Activated CD4-positive, alpha-beta T cell treated with anti-CD3 and anti-CD28 coated beads for 36 hours (primary cell): Measurements from ENCODE around the gene OR4K17. TPM values are rescaled to one million over a fixed set of nuclear protein-coding genes. Genes with fewer than 3 reads are reported as not detected.
"Not testable (repeated sequence)": the region's sequence is repeated elsewhere in the genome, so short reads cannot be mapped to it uniquely, and the experiment has no call there.

ENCODE experiments used
- ATAC-seq: fragments of 200-7000 bp; cut with Tn5 transposase; one replicate; pipeline ENCODE4 v1.10.0; 2021; ENCODE audit warnings: mild to moderate bottlenecking, moderate library complexity
- CTCF ChIA-PET: fragments of 350-600 bp; sonication (Branson Sonifier 250); formaldehyde crosslinking; loops from one replicate; lab custom pipeline; 2021; ENCODE audit warnings: antibody characterized with exemption; lab: Charles Lee
- POLR2A ChIA-PET: fragments of 350-600 bp; sonication (Branson Sonifier 250); formaldehyde crosslinking; loops from one replicate; lab custom pipeline; 2021; ENCODE audit warnings: antibody characterized with exemption, inconsistent platforms; lab: Charles Lee
- DNase-seq: peaks from one replicate; pipeline ENCODE4 v3.0.0-alpha.2; 2020
- H3K27ac Mint-ChIP-seq: one replicate; pipeline ENCODE4 v1.8.0; 2021; ENCODE audit warnings: mixed read lengths
- H3K27me3 Mint-ChIP-seq: one replicate; pipeline ENCODE4 v1.8.0; 2021; ENCODE audit warnings: mixed read lengths
- H3K36me3 Mint-ChIP-seq: one replicate; pipeline ENCODE4 v1.8.0; 2021; ENCODE audit warnings: low read depth, mixed read lengths
- H3K4me1 Mint-ChIP-seq: one replicate; pipeline ENCODE4 v1.8.0; 2021; ENCODE audit warnings: mixed read lengths
- H3K4me3 Mint-ChIP-seq: one replicate; pipeline ENCODE4 v1.8.0; 2021; ENCODE audit warnings: mild to moderate bottlenecking, moderate library complexity, mixed read lengths
- H3K9me3 Mint-ChIP-seq: one replicate; pipeline ENCODE4 v1.8.0; 2021; ENCODE audit warnings: low read depth, mixed read lengths
- intact Hi-C, 2 experiments: fragments of 100-400 bp; cut with DNase I in 1 of 2; cut with micrococcal nuclease in 1 of 2; formaldehyde crosslinking; loops; one replicate each; pipeline versions ENCODE4 v1.14.2 to v1.15.1; 2022 to 2024; cut with DNase I, micrococcal nuclease
- total RNA-seq, 2 experiments: library from RNA; stranded (reverse); gene quantifications; one replicate each; pipeline ENCODE4 v1.2.3, GENCODE V29; 2021

OR4K17 gene
- not detected for total RNA-seq

GRCh38 chr14:20110438-20110837 lies at the start of gene OR4K17:
Gene OR4K17 (plus strand): TSS chr14:20110739. CDS start chr14:20117500, 6,761 bp downstream.
- ATAC-seq (no peak), DNase-seq (no peak)
- H3K4me3 Mint-ChIP-seq: no peak within 1 kb of the TSS
- no peaks in the 10 kb centered on the region for H3K4me1 Mint-ChIP-seq
- no peaks in the 10 kb centered on the region for H3K36me3 Mint-ChIP-seq
- H3K27me3 Mint-ChIP-seq: no peaks in the 10 kb centered on the region
- ChIA-PET POLR2A (no interaction called here), CTCF (no interaction called here)
- intact Hi-C loops: no loop called here
- peaks cover 3% of the 10 kb centered on the region for H3K9me3 Mint-ChIP-seq
- no peak within 1 kb of the TSS for H3K27ac Mint-ChIP-seq

- ChIA-PET POLR2A (no interaction called here), CTCF (no interaction called here)
- Mint-ChIP-seq H3K4me1 (peaks cover 6% of the 10 kb centered on the region), H3K36me3 (no peaks in the 10 kb centered on the region), H3K27me3 (peaks cover 4% of the 10 kb centered on the region), H3K27ac (no peak overlapping the region), H3K9me3 (no peaks in the 10 kb centered on the region), H3K4me3 (no peak overlapping the region)
- ATAC-seq (no peak), DNase-seq (no peak)
- intact Hi-C loops: no loop called here
These were observed 18.5 kb upstream of the OR4K17 start for GRCh38 chr14:20092050-20092449.

- POLR2A ChIA-PET: no interaction called here
- Mint-ChIP-seq H3K36me3 (no peaks in the 10 kb centered on the region), H3K27ac (no peak overlapping the region), H3K9me3 (no peaks in the 10 kb centered on the region), H3K4me3 (no peak overlapping the region), H3K4me1 (peaks cover 6% of the 10 kb centered on the region), H3K27me3 (peaks cover 4% of the 10 kb centered on the region)
- intact Hi-C loops: no loop called here
- DNase-seq: no peak
- CTCF ChIA-PET: no interaction called here
- no peak for ATAC-seq
These were observed 17.1 kb upstream of the OR4K17 start for GRCh38 chr14:20093442-20093841.

GRCh38 chr14:20098926-20099770 lies 11.4 kb upstream of the OR4K17 start:
- POLR2A ChIA-PET, CTCF ChIA-PET, DNase-seq, intact Hi-C loops, H3K4me3 Mint-ChIP-seq, H3K4me1 Mint-ChIP-seq, H3K9me3 Mint-ChIP-seq, H3K36me3 Mint-ChIP-seq, ATAC-seq, H3K27ac Mint-ChIP-seq, H3K27me3 Mint-ChIP-seq: not testable (repeated sequence)

DNA sequence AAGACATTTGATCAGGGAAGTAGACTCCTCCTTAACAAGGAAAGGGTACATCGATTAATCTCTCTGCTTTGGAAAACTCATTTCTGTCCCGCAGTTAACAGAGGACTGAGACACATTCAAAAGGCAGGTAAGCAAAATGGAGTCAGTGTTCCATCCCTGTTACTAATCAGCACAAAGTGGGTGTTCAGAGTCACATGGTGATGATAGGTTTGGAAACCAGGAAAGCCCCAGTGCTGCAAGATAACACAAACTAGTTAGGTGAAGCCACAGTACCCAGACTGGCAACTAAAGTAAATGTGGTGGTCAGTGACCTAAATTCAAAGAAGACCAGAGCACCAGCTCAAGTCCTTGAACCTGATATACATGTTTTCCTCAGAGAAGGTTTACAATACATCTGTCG lies 1.8 kb downstream of the OR4K17 start:
- Mint-ChIP-seq H3K27ac (no peak overlapping the region), H3K27me3 (no peaks in the 10 kb centered on the region), H3K36me3 (no peaks in the 10 kb centered on the region), H3K9me3 (no peaks in the 10 kb centered on the region), H3K4me3 (no peak overlapping the region), H3K4me1 (no peaks in the 10 kb centered on the region)
- ChIA-PET CTCF (interaction anchor here (0.6 kb wide), 1 partner anchor 803 kb away, joined by 3 read pairs; no protein-coding TSS in a partner anchor), POLR2A (no interaction called here)
- intact Hi-C loops: no loop called here
- ATAC-seq (no peak), DNase-seq (no peak)

DNA sequence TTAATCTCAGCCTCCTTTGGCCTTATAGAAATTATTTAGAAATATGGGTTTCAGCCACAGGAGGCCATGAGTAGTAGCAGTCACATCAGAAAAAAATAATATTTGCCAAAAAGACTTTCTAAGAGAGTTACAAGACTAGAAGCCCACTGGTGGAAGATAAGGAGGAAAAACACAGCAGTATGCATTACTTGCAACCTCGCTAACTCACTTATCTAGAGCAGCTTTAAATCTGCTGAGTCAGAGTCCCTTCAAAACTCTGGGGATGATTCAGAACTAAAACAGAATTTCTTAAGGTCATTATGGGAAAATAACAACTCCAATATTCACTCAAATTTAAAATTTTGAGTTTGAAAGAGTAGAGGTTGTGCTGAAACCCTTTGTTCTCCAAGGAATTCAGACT lies 6.2 kb downstream of the OR4K17 start:
- no peak overlapping the region for H3K4me3 Mint-ChIP-seq
- intact Hi-C loops: no loop called here
- ATAC-seq (no peak), DNase-seq (no peak)
- no peaks in the 10 kb centered on the region for H3K36me3 Mint-ChIP-seq
- CTCF ChIA-PET: no interaction called here
- H3K4me1 Mint-ChIP-seq: no peaks in the 10 kb centered on the region
- POLR2A ChIA-PET: no interaction called here
- no peak overlapping the region for H3K27ac Mint-ChIP-seq
- peaks cover 15% of the 10 kb centered on the region for H3K9me3 Mint-ChIP-seq
- peaks cover 2% of the 10 kb centered on the region for H3K27me3 Mint-ChIP-seq

DNA sequence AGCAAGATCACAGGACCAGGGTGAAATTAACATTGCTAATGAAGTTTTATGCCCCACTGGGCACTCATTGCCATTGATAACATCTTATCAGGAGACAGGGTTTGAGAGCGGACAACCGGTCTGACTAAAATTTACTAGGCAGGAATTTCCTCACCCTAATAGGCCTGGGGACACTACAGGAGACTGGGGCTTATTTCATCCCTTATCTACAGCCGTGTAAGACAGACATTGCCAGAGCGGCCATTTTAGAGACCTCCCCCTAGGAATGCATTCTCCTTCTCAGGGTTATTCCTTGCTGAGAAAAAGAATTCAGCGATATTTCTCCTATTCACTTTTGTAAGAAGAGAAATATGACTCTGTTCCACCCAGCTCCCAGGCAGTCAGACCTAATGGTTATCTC lies 8.3 kb downstream of the OR4K17 start:
- Mint-ChIP-seq H3K4me1 (no peaks in the 10 kb centered on the region), H3K27me3 (peaks cover 2% of the 10 kb centered on the region), H3K4me3 (no peak overlapping the region), H3K27ac (no peak overlapping the region), H3K36me3 (no peaks in the 10 kb centered on the region), H3K9me3 (peaks cover 15% of the 10 kb centered on the region)
- no peak for ATAC-seq
- no peak for DNase-seq
- POLR2A ChIA-PET: no interaction called here
- intact Hi-C loops: no loop called here
- CTCF ChIA-PET: no interaction called here

DNA sequence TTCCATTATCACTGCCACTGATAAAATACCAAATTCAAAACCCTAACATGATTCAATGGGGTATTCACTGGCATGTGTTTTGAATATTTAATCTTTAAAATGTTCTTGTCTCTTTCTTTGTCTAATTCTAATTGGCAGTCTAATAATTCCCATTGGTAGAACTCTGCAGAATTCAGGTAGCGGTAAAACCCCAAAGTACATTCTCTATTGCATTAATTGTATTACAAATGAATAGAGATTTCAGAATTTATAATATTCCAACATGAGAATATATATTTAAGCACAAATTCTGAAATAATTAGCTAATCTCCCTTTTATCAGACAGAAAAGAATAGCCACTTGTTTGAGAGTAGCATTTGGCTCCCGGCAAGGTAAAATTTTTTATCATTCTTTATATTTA lies 28.0 kb downstream of the OR4K17 start, which contains the start of gene OR4N5:
TSS of gene OR4N5 (plus strand) at position 301 of the 400 bp plus-strand sequence. CDS start 4,916 bp downstream, outside the sequence.
- CTCF ChIA-PET: no interaction called here
- DNase-seq (no peak), ATAC-seq (no peak)
- Mint-ChIP-seq H3K4me1 (no peaks in the 10 kb centered on the region), H3K27me3 (peaks cover 10% of the 10 kb centered on the region), H3K27ac (no peak within 1 kb of the TSS), H3K36me3 (no peaks in the 10 kb centered on the region), H3K9me3 (no peaks in the 10 kb centered on the region), H3K4me3 (no peak within 1 kb of the TSS)
- POLR2A ChIA-PET: no interaction called here
- intact Hi-C loops: no loop called here

- POLR2A ChIA-PET: no interaction called here
- no peaks in the 10 kb centered on the region for H3K36me3 Mint-ChIP-seq
- H3K27me3 Mint-ChIP-seq: peaks cover 7% of the 10 kb centered on the region
- ATAC-seq (no peak), DNase-seq (no peak)
- H3K27ac Mint-ChIP-seq: no peak overlapping the region
- no peaks in the 10 kb centered on the region for H3K9me3 Mint-ChIP-seq
- intact Hi-C loops: no loop called here
- H3K4me3 Mint-ChIP-seq: no peak overlapping the region
- CTCF ChIA-PET: interaction anchor here (1.0 kb wide), 1 partner anchor 335 kb away, joined by 3 read pairs; no protein-coding TSS in a partner anchor
- H3K4me1 Mint-ChIP-seq: no peaks in the 10 kb centered on the region
These were observed 33.4 kb downstream of the OR4K17 start for GRCh38 chr14:20143911-20144310.

DNA sequence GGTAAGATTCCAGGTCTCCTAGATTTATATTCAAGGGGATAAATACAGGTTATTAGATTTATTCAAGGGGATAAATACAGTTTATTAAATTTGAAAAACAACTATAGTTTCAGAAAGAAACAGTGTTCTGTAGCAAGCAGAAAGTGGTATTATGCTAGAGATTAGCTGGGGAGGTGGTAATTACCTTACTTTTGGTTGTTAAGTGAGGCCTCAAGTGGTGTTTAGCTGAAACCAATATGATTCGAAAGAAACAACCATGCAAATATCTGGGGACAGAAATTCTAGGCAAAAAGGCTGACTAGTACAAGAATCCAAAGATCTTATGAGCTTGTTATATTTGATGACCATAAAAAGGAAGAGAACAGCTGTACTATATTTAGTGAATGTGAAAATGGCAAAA lies 34.3 kb downstream of the OR4K17 start:
- peaks cover 7% of the 10 kb centered on the region for H3K27me3 Mint-ChIP-seq
- ChIA-PET CTCF (no interaction called here), POLR2A (no interaction called here)
- ATAC-seq (no peak), DNase-seq (no peak)
- H3K4me1 Mint-ChIP-seq: no peaks in the 10 kb centered on the region
- no peaks in the 10 kb centered on the region for H3K36me3 Mint-ChIP-seq
- peaks cover 6% of the 10 kb centered on the region for H3K9me3 Mint-ChIP-seq
- no peak overlapping the region for H3K4me3 Mint-ChIP-seq
- H3K27ac Mint-ChIP-seq: no peak overlapping the region
- intact Hi-C loops: no loop called here

DNA sequence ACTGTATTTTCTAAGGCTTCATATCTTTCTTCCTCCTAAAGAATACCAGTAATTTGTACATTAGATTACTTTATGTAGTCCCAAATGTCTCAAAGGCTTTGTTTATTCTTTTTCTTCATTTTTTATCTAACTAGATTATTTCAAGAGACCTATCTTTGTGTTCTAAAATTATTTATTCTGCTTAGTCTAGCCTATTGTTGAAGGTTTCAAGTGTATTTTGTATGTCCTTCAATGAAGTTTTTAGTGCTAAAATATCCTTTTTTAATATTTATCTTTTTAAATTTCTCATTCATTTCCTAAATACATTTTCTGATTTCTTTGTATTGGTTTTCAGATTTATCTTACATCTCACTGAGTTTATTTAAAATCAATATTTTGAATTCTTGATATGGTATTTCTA lies 53.9 kb downstream of the OR4K17 start:
- peaks cover 21% of the 10 kb centered on the region for H3K9me3 Mint-ChIP-seq
- ATAC-seq: no peak
- no peak overlapping the region for H3K4me3 Mint-ChIP-seq
- H3K4me1 Mint-ChIP-seq: no peaks in the 10 kb centered on the region
- no peaks in the 10 kb centered on the region for H3K36me3 Mint-ChIP-seq
- CTCF ChIA-PET: no interaction called here
- POLR2A ChIA-PET: no interaction called here
- intact Hi-C loops: no loop called here
- H3K27me3 Mint-ChIP-seq: no peaks in the 10 kb centered on the region
- DNase-seq: no peak
- no peak overlapping the region for H3K27ac Mint-ChIP-seq

GRCh38 chr14:20167091-20167490 lies 56.6 kb downstream of the OR4K17 start:
- DNase-seq (no peak), ATAC-seq (no peak)
- intact Hi-C loops: no loop called here
- H3K9me3 Mint-ChIP-seq: peaks cover 19% of the 10 kb centered on the region
- H3K4me1 Mint-ChIP-seq: no peaks in the 10 kb centered on the region
- POLR2A ChIA-PET: no interaction called here
- H3K4me3 Mint-ChIP-seq: no peak overlapping the region
- H3K36me3 Mint-ChIP-seq: no peaks in the 10 kb centered on the region
- CTCF ChIA-PET: no interaction called here
- H3K27me3 Mint-ChIP-seq: peaks cover 4% of the 10 kb centered on the region
- no peak overlapping the region for H3K27ac Mint-ChIP-seq
